NOMO-1 (cell line): ENCODE data around the gene SNPH.

Source experiments
- DNase-seq, 2 experiments: peaks; one replicate each; lab custom pipeline; 2025; ENCODE audit not compliant: unreplicated experiment in 2 of 2; lab: John Stamatoyannopoulos, UW

Gene SNPH

DNA sequence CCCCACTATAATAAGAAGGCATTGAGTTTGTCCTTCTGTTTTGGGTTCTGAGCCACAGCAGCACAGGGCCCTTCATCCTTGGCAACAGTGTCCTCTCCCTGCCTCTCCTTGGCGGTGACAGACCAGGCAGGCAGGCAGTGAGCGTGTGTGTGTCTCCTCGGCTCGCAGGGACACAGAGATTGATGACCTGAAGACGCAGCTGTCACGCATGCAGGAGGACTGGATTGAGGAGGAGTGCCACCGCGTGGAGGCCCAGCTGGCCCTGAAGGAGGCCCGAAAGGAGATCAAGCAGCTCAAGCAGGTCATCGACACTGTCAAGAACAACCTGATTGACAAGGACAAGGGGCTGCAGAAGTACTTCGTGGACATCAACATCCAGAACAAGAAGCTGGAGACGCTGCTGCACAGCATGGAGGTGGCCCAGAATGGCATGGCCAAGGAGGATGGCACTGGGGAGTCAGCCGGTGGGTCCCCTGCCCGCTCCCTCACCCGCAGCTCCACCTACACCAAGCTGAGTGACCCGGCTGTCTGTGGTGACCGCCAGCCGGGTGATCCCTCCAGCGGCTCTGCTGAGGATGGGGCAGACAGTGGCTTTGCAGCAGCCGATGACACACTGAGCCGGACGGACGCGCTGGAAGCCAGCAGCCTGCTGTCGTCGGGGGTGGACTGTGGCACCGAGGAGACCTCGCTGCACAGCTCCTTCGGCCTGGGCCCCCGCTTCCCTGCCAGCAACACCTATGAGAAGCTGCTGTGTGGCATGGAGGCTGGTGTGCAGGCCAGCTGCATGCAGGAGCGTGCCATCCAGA is 38.8 kb downstream of the SNPH start:
- no peak for DNase-seq

DNA sequence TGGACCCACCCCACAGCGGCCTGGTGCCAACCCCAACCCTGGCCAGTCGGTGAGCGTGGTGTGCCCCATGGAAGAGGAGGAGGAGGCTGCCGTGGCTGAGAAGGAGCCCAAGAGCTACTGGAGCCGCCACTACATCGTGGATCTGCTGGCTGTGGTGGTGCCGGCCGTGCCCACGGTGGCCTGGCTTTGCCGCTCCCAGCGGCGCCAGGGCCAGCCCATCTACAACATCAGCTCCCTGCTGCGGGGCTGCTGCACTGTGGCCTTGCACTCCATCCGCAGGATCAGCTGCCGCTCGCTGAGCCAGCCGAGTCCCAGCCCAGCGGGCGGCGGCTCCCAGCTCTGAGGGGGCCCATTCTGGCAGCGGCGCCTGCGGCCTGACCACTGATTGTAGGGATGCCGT is 39.6 kb downstream of the SNPH start:
- DNase-seq: no peak

DNA sequence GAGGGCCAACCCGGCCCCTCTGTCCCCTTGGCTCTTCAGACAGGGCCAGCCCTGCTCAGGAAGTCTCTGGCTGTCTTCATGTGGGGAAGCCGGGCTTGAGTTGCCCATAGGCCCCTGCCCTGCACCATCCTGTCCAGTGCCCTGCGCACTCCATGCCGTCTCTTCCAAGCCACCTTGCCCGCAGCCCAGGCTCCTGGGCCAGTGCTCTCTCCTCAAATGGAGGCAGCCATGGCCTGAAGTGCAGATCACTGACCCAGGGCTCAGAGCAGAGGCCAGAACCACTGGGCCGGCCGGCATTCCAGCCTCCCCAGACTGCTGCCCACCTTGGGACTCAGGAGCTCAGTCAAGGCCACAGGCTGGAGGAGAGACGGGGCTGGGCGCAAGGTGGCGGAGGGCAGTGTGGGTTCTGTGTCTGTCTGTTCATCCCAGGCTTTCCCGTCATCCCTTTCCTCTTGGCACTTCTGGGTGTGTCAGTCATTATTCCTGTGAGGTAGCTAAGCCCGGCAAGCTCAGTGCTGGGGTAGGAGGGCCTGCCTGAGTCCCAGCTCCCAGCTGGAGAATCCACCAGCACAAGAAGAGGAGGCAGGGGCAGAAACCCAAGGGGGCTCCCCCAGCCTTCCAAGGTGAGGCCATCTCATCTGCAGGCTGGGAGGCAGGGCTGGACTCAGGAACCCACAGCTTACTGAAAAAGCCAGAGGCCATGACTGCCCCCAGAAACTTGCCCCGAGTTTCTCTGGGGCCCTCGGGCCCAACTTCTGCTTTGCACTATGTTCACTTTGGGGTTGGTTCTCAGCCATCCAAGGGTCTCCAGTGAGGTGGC is 40.4 kb downstream of the SNPH start:
- no peak for DNase-seq

DNA sequence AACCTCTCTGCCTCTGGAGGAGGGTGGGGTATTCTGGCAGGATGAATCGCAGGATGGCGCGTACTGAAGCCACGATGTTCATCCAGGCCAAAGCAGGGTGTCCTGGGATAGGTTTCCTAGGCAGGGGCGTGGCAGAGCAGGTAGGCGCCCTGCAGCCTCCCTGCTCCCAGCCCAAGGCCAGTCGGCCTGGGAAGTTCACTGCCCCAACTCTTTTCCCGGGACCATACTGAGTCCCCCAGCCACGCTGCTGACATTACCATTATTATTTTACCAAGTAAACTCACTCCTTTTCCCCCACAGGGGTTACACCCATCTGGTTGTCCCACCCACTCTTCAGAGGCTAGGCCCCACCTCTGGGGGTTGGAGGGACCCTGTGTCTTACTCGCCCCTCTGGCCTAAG is 41.1 kb downstream of the SNPH start:
- DNase-seq: no peak

DNA sequence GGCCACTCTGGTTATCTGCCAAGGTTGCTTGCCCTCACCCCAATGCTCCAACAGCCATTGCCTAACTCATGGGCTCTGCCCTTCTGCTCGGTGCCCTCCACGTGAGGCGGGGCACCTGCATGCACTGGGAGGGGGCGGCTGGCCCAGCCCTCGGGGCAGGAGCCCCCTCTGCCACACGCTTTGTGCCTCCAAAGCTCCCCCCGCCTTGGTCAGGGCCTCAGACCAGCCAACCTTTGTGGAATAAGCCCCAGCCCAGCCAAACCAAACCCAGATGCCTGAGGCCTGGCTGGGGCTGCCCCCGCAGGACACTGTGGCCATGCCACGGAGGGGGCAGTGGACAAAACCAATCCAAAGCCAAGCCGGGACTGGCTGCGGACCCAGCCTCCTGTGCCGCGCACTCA is 41.5 kb downstream of the SNPH start:
- no peak for DNase-seq

DNA sequence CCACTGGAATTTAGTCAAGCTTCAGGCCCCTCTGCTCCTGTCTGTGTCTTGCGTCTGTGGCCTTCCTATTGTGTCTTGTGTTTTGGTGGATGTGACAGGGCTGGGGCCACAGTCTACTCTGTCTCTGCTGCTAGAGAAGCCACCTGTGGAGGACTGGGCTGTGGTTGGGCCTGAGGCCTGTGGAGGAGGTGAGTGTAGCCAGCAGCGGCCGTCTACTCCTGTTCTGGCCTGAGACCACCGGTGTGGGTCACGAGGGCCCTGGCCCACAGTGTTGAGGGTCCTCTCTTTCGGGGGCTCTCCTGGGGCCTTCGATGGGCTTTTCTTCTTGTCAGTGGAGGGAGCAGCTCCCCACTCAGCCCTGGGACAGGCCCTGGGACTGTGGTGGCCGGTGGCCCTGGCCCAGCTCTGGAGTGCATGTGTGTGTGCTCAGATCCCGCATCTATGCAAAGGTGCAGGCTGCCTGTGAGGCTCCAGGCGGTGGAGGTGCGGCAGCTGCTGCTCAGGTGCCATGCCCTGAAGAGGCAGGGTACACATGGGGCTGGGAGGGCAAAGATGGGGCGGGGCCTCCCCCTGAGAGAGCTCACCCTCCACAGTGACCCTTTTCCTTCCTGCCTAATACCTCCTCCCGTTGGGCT is 42.1 kb downstream of the SNPH start:
- DNase-seq: no peak

DNA sequence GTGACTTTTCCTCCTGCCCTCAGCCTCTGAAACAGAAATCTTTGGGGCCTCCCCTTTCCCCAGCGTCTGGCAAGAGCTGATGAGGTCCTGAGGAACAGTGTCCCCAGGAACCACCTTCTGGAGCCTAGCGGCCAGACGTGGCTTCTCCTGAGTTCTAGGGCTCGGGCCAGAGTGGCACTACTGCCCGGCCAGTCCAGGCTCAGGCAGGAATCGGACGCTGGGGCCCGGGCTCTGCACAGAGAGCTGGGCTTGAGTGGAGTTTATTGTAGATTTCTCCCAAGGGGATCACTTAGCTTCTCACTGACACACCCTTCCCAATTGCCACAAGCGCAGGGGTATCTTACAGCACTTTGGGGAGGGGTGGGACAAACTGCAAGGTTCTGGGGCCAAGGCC is 42.6 kb downstream of the SNPH start:
- DNase-seq: no peak

DNA sequence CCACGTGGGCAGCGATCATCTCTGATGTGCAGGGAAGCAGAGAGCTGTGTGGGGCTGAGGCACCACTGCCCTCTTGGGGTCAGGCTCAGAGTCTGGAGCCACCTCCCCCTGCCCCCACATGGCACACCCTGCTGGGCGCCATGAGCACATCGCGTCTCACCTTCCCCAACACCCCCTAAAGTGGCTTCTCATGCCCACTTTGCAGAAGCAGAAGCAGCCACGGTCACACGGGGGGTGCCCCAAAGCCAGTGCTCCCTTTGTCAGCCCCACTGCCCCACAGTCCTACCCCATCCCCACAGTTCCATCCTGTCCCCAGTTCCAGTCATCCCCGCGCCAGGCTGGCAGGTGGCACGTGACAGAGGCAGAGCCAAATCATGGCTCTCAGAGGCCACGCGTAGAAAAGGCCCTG is 43.3 kb downstream of the SNPH start:
- DNase-seq: no peak

DNA sequence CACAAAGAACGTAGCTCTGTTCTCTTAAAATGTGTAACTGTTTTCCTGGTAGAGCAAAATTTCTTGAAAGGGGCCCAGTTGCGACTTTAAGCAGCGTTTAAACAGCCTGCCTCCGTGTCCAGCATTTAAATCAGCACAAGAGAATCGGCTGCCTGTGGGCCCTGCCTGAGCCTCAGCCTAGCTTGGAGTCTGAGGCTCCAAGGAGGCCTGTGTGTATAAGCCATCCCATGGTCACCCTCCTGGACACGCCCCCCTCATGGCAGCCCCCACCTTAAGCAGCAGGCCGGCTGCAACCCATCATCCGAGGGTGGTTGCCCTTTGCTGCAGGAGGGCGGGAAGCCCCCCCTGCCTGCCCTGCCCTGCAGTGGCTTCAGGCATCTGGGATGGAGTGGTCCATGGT is 44.0 kb downstream of the SNPH start:
- DNase-seq: no peak

DNA sequence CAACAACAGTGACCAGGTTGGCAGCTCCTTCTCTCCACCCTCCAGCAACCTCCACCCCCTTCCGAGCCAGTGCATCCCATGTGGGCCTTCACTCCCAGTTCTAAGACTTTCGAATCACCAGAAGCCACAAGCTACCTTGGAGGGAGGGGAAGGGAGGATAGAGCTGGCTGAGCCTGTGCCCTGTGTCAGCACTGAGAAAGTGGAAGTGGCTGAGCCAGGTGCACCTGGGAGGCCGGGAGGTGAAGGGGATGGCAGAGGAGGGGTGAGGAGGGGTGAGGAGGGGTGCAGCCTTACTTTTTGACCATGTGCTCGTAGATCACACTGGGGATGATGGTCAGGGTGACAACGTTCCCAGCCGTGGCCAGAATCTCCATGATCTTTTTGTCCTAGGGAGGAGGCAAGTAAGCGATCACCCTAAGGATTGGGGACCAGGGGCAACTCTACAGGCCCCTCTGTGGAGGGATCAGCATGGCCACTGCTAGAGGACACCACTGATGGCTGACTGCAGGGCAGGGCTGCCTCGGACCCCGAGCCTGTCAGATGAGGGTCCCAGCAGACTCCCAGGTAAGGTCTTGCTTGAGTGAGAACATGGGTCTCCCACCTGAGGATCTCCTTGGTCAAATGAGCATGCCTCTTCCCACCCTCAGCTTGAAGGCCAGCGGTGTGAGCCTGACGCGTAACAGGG is 44.6 kb downstream of the SNPH start:
- peak in 1 of 2 experiments; percentile 9 for DNase-seq

DNA sequence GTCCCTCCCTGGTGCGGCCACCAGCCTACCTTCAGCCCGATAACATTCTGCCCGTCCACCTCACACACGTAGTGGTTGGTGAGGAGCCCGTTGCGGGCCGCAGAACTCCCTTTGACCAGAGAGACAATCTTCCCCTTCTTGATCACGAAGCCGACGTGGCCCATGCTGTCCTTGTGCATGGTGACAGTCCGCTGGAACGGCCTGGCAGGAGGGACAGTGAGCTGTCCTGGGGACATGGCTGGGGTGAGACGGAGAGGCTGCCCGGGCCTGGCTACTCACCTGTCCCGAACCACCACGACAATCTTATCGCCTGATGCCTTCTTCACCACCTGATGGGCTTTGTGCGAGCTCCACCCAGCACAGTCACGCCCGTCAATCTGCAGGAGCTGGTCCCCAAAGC is 46.2 kb downstream of the SNPH start:
- DNase-seq: no peak

DNA sequence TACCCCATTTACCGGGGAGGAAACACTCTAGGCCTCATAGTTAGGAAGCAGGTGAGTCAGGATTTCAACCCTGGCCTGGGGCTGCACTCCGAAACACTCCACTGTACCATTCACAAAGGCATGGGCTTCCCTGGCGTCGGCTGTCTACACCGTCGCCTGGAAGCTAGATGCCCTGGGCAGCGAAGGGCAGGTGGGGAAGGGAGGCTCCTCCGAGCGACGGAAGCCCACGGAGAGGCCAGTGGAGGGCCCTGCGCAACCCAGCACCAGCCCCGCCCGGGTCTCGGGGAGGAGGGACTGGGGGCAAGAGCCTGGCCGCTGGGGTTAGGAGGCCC is 46.8 kb downstream of the SNPH start:
- no peak for DNase-seq

DNA sequence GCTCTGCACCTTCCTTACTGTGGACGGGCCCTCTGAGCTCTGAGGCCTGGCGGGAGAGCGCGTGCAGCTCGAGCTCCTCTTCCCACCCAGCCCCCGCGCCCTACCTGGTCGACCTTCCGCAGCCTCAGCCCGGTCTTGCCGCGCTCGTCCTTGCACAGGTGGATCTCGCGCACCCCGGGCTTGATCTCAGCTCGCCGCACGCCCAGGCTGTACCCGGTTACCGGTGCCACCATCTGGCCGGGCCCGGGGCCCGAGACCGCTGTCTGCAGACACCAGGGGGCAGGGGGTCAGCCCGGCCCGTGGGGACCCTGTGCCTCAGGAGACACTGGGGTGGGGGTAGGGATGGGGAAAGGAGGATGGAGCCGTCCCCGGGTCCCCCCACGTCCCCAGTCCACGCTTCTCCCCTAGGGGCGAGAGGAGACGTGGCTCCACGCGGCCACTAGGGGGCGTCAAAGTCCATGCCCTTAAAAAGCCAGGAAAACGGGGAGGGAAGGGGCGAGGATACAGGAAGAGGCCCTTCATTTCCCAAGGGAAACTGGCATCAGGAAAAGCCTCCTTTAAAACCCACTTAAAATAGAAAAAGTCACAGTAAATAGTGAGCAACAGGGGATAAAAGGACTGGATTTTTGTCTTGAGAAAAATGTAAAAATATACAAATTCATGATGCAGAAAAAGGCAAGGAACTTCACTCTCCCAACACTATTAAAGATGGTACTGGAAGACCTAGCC is 47.3 kb downstream of the SNPH start:
- peak in 1 of 2 experiments; percentile 8 for DNase-seq

DNA sequence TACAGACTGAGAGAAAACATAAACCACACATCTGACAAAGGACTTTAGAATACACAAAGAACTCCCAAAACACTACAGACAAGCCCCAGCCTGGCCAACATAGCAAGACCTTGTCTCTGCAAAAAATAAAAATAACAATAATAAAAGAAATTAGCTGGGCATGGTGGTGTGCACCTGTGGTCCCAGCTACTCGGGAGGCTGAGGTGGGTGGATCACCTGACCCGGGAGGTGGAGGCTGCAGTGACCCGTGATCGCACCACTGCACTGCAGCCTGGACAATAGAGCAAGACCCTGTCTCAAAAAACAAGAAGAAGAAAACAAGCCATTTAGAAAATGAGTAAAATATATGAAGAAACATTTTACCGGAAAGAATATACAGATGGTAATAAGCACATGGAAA is 49.7 kb downstream of the SNPH start:
- no peak for DNase-seq

DNA sequence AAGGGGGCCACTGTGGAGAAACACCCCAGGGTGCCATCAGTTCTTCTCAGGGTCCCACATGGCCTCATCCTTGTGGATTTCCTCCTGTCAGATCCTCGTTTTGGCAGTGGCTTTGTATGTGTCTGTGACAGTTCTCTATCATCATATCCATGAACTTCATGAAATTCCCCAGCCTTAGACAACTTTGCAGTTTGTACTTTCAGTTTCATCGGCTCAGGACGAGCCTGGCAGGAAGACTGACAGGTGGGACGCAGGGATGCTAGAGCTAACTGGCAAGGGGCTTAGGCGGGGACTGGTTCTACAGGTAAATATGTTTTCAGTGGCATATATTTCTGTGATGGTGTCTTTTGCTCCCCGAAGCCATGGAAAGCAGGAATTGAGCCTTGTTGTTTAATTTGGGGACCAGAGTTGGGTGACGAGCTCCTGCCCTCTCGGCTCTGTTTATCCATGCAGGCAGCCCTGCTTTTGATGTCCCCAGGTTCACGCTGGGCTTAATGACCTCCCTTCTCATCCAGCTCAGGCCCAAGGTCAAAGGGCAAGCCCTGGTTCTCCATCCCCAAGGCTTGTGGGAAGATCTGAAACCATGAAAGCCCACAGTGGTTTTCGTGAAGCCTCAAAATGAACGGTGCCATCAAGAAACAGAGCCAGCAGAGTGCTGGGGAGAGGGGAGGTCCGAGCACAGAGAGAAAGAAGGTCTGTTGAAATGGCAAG is 51.6 kb downstream of the SNPH start:
- no peak for DNase-seq

DNA sequence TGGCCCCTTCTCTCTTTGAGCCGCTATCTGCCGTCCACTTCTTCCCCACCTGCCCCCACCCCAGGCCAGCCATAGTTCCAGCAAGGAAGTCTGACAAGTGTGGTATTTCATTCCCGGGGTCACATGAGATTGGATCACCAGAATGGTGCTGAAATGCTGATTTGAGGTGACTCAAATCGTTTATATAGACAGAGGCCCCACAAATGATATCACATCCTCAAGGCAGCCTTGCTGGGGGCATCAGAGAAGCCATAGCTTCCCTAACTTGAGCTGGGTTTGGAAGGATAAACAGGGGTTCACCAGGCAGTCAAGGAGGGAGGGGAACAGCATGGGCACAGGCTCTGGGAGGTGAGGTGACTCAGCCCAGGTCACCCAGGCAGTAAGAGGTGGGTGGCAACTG is 53.0 kb downstream of the SNPH start:
- DNase-seq: no peak

DNA sequence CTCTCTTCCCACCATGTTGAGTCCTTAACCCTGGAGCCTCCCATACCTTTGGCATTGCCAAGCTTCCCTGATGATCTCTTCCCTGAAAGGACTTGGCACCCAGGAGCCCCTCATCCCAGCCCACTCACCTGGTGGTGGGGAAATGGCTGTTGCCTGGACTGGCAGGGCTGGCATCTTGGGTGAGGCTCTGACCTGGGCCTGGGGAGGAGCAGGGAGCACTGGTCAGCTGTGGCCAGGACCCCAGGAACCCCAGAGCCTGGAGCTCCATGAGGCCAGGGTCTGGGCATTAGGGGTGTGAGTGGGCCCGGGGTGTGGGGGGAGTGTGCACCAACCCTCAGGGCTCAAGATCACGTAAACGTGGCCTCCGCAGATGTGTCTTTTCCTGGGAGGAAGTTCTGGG is 53.4 kb downstream of the SNPH start:
- DNase-seq: no peak

DNA sequence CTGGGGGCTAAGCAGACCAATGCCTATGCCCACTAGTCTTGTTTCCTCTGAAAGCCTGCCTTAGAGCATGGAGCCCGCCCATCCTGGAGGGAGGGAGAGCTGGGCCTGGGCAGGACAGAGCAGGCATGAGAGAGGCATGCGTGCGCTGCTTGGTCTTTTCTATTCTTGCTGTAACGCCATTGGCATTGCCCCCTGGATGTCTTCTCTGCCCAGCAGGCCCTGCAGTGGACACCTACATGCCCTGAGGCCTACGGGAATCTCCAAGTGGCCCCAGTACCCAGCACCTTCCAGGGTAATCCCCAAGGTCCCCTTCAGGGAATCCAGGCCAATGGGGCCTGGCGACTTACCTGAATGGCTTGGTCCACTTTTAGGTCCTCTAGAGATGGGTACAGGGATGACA is 53.9 kb downstream of the SNPH start:
- DNase-seq: no peak

DNA sequence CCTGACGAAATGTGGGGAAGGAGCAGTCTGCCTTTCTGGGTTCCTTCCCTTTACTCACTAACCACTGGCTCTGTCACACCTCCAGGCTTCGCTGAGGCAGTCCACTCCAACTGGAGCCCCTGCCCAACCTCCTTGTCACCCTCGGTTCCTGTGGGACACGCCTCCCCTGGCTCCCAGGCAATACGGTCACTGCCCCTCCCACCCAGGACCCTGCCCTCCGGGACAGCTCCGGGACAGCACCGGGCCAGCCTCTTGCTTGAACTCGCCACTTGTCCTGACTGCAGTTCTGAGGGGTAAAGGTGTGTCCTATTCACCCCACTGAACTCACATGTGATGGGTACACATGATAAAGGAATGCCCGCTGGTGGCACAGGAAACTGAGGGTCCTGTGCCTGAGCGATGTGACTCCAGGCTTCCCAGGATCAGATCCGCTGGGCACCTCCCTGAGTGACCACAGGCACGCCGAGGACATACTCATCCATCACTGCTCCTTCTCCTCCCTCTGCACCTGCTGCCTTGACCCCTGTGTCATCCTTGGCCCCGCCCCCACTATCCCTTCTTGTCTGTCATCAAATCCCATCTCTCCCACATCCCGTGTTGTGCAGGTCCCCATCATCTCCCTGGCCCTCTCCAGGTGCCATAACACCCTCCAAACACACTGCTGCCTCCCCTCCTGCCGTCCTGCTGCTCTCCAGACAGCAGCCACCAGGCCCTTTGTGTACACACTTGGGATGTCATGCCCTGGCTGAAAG is 55.0 kb downstream of the SNPH start:
- no peak for DNase-seq

DNA sequence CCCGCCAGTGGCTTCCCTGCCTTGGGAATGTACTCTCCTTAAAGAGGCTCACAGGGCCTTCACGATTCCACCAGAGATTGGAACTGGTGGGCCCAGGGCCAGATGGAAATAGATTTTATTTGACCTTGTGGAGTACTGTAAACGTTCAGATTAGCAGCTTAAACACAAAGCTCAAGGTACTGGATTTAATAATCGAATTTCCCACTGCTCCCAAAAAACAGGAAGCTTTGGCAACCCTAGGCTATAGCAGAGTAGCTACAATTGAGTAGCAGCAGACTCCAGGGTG is 55.5 kb downstream of the SNPH start:
- no peak for DNase-seq
